ENCODE data around the gene GUCY1A1.

Gene GUCY1A1

DNA sequence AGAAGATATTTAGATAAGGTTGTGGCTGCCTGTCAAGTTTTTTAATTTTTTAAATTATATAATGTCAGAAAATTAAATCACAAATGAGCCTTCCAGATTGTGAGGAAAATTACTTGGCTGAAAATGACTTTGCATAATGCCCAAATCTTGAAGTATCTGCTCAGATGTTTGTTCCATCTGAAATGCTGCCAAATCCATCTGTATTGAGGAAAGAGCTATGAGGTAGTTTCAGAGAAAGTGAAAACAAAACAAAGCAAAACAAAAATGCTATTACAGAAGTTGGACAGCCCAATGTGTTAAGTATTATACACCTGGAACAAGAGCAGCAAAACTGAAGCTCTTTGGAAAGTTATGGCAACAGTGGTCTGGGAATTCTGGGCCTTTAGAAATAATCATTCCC lies 68.8 kb downstream of the GUCY1A1 start:
- H3K36me3 ChIP-seq (ENCODE audit: control insufficient read depth in 2 of 2, insufficient read depth in 1 of 2, low read length in 2 of 2): no peaks in the 10 kb centered on the region
- H3K4me3 ChIP-seq (ENCODE audit: low read depth, low read length): no peak overlapping the region
- H3K27ac ChIP-seq (ENCODE audit: extremely low read depth, low read depth, low read length): no peak overlapping the region
- no peaks in the 10 kb centered on the region for H3K9me3 ChIP-seq (ENCODE audit: control insufficient read depth, insufficient read depth, low read depth, low read length)
- ChIA-PET CTCF (no interaction called here), POLR2A (no interaction called here)
- no peak for TF ChIP-seq ZNF266 (tag by site-specific recombination; IDR thresholded peaks at IDR 0.05; ENCODE audit: low read depth)
- TF ChIP-seq ZNF558 (tag by site-specific recombination; IDR thresholded peaks at IDR 0.05): no peak
- TF ChIP-seq ZNF549 (tag by site-specific recombination; IDR thresholded peaks at IDR 0.05): no peak
- no peak for TF ChIP-seq KLF10 (tag by site-specific recombination; IDR thresholded peaks at IDR 0.05)
- TF ChIP-seq HOXC10 (CRISPR knock-in tag; IDR thresholded peaks at IDR 0.05): no peak
- TF ChIP-seq, protein P1, sequence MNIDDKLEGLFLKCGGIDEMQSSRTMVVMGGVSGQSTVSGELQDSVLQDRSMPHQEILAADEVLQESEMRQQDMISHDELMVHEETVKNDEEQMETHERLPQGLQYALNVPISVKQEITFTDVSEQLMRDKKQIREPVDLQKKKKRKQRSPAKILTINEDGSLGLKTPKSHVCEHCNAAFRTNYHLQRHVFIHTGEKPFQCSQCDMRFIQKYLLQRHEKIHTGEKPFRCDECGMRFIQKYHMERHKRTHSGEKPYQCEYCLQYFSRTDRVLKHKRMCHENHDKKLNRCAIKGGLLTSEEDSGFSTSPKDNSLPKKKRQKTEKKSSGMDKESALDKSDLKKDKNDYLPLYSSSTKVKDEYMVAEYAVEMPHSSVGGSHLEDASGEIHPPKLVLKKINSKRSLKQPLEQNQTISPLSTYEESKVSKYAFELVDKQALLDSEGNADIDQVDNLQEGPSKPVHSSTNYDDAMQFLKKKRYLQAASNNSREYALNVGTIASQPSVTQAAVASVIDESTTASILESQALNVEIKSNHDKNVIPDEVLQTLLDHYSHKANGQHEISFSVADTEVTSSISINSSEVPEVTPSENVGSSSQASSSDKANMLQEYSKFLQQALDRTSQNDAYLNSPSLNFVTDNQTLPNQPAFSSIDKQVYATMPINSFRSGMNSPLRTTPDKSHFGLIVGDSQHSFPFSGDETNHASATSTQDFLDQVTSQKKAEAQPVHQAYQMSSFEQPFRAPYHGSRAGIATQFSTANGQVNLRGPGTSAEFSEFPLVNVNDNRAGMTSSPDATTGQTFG (tag by site-specific recombination; IDR thresholded peaks at IDR 0.05; ENCODE audit: borderline replicate concordance): no peak
- TF ChIP-seq, protein P2, sequence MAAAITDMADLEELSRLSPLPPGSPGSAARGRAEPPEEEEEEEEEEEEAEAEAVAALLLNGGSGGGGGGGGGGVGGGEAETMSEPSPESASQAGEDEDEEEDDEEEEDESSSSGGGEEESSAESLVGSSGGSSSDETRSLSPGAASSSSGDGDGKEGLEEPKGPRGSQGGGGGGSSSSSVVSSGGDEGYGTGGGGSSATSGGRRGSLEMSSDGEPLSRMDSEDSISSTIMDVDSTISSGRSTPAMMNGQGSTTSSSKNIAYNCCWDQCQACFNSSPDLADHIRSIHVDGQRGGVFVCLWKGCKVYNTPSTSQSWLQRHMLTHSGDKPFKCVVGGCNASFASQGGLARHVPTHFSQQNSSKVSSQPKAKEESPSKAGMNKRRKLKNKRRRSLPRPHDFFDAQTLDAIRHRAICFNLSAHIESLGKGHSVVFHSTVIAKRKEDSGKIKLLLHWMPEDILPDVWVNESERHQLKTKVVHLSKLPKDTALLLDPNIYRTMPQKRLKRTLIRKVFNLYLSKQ (tag by site-specific recombination; IDR thresholded peaks at IDR 0.05; ENCODE audit: borderline replicate concordance): no peak
- TF ChIP-seq RBAK (tag by site-specific recombination; IDR thresholded peaks at IDR 0.05): no peak
- TF ChIP-seq ZNF792 (tag by site-specific recombination; IDR thresholded peaks at IDR 0.05): no peak
- TF ChIP-seq, protein P3, sequence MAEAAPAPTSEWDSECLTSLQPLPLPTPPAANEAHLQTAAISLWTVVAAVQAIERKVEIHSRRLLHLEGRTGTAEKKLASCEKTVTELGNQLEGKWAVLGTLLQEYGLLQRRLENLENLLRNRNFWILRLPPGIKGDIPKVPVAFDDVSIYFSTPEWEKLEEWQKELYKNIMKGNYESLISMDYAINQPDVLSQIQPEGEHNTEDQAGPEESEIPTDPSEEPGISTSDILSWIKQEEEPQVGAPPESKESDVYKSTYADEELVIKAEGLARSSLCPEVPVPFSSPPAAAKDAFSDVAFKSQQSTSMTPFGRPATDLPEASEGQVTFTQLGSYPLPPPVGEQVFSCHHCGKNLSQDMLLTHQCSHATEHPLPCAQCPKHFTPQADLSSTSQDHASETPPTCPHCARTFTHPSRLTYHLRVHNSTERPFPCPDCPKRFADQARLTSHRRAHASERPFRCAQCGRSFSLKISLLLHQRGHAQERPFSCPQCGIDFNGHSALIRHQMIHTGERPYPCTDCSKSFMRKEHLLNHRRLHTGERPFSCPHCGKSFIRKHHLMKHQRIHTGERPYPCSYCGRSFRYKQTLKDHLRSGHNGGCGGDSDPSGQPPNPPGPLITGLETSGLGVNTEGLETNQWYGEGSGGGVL (tag by site-specific recombination; IDR thresholded peaks at IDR 0.05): no peak
- TF ChIP-seq ZNF610 (tag by site-specific recombination; IDR thresholded peaks at IDR 0.05; ENCODE audit: borderline replicate concordance): no peak
- TF ChIP-seq ZNF544 (tag by site-specific recombination; IDR thresholded peaks at IDR 0.05): no peak
- no peak for TF ChIP-seq ZNF707 (tag by site-specific recombination; IDR thresholded peaks at IDR 0.05)
- TF ChIP-seq KLF9 (tag by site-specific recombination; IDR thresholded peaks at IDR 0.05; ENCODE audit: low read depth): no peak
- TF ChIP-seq ZNF596 (tag by site-specific recombination; IDR thresholded peaks at IDR 0.05): no peak
- TF ChIP-seq EGR2 (tag by site-specific recombination; IDR thresholded peaks at IDR 0.05; ENCODE audit: low read depth): no peak
- TF ChIP-seq ZNF132 (tag by site-specific recombination; IDR thresholded peaks at IDR 0.05; ENCODE audit: borderline replicate concordance): no peak
- H3K4me1 ChIP-seq (ENCODE audit: control insufficient read depth, insufficient read depth, low read length): no peaks in the 10 kb centered on the region

DNA sequence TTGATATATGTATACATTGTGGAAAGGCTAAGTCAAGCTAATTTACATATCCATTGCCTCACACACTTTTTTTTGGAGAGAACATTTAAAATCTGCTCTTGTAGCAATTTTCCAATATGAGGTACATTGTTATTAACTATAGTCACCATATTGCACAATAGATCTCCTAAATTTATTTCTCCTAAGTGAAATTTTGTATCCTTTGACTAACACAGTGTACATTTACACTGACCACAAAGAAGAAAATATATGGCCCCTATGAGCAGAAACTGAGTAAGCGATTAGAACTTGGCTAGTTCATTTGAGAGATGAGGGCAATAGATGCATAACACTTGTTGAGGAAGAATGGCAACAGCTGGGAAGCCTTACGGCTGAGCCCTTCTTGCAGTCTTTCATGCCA lies 71.9 kb downstream of the GUCY1A1 start:
- TF ChIP-seq SALL2 (tag by site-specific recombination; IDR thresholded peaks at IDR 0.05; ENCODE audit: borderline replicate concordance): no peak
- TF ChIP-seq GLI2 (tag by site-specific recombination; IDR thresholded peaks at IDR 0.05; ENCODE audit: borderline replicate concordance, low read depth): no peak
- no peak for TF ChIP-seq ZBTB48 (tag by site-specific recombination; IDR thresholded peaks at IDR 0.05)
- no peak for TF ChIP-seq ZEB2 (tag by site-specific recombination; IDR thresholded peaks at IDR 0.05)
- TF ChIP-seq ZBTB17 (tag by site-specific recombination; IDR thresholded peaks at IDR 0.05): no peak
- TF ChIP-seq GLIS2 (tag by site-specific recombination; IDR thresholded peaks at IDR 0.05): no peak
- TF ChIP-seq, protein P4, sequence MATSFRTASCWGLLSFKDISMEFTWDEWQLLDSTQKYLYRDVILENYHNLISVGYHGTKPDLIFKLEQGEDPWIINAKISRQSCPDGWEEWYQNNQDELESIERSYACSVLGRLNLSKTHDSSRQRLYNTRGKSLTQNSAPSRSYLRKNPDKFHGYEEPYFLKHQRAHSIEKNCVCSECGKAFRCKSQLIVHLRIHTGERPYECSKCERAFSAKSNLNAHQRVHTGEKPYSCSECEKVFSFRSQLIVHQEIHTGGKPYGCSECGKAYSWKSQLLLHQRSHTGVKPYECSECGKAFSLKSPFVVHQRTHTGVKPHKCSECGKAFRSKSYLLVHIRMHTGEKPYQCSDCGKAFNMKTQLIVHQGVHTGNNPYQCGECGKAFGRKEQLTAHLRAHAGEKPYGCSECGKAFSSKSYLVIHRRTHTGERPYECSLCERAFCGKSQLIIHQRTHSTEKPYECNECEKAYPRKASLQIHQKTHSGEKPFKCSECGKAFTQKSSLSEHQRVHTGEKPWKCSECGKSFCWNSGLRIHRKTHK (tag by site-specific recombination; IDR thresholded peaks at IDR 0.05): no peak
- ChIA-PET CTCF (no interaction called here), POLR2A (no interaction called here)
- no peaks in the 10 kb centered on the region for H3K36me3 ChIP-seq (ENCODE audit: control insufficient read depth in 2 of 2, insufficient read depth in 1 of 2, low read length in 2 of 2)
- no peaks in the 10 kb centered on the region for H3K9me3 ChIP-seq (ENCODE audit: control insufficient read depth, insufficient read depth, low read depth, low read length)
- H3K4me1 ChIP-seq (ENCODE audit: control insufficient read depth, insufficient read depth, low read length): no peaks in the 10 kb centered on the region
- H3K27ac ChIP-seq (ENCODE audit: extremely low read depth, low read depth, low read length): no peak overlapping the region
- no peak overlapping the region for H3K4me3 ChIP-seq (ENCODE audit: low read depth, low read length)

All from HEK293 (cell line).